H1 (cell line): ENCODE data around the gene ZNF317. TPM values are rescaled to one million over a fixed set of nuclear protein-coding genes. Genes with fewer than 3 reads are reported as not detected.

Source experiments
- CTCF ChIA-PET: fragments of 300-600 bp; sonication (Branson Sonifier 250); formaldehyde crosslinking; loops from one replicate; lab custom pipeline; 2021; ENCODE audit not compliant: partially characterized antibody; lab: Charles Lee
- POLR2A ChIA-PET: fragments of 300-600 bp; sonication (Branson Sonifier 250); formaldehyde crosslinking; loops from one replicate; lab custom pipeline; 2021; ENCODE audit warnings: inconsistent platforms; ENCODE audit not compliant: partially characterized antibody; lab: Charles Lee
- DNase-seq, 2 experiments: peaks; one replicate each; pipeline versions ENCODE4 v3.0.0 to v3.0.0-alpha.2; 2010 to 2022; ENCODE audit warnings: low spot score in 2 of 2, low read depth in 1 of 2, mixed read lengths in 1 of 2
- FAIRE-seq: peaks from 2 replicates; lab custom pipeline; 2011; peaks lifted over from hg19 to GRCh38; lab: Jason Lieb, UNC
- H2AFZ ChIP-seq: 2 replicates; pipeline ENCODE4 v1.8.1; 2012; ENCODE audit warnings: low read length, inconsistent platforms
- H2AK5ac ChIP-seq: 2 replicates; pipeline ENCODE4 v1.6.1; 2013; ENCODE audit warnings: low read depth, low read length
- H2BK120ac ChIP-seq: replicated peaks from 2 replicates; pipeline ENCODE3; 2013; ENCODE audit warnings: low read depth, low read length, inconsistent platforms
- H2BK12ac ChIP-seq: 2 replicates; pipeline ENCODE4 v1.6.1; 2013; ENCODE audit warnings: low read depth, low read length
- H2BK15ac ChIP-seq: 2 replicates; pipeline ENCODE4 v1.6.1; 2013; ENCODE audit warnings: low read length
- H2BK20ac ChIP-seq: 2 replicates; pipeline ENCODE4 v1.6.1; 2013; ENCODE audit warnings: low read length
- H2BK5ac ChIP-seq: 2 replicates; pipeline ENCODE4 v1.6.1; 2013; ENCODE audit warnings: low read depth, low read length
- H3K14ac ChIP-seq: 2 replicates; pipeline ENCODE4 v1.6.1; 2013; ENCODE audit warnings: inconsistent platforms; ENCODE audit not compliant: insufficient read length
- H3K18ac ChIP-seq: 2 replicates; pipeline ENCODE4 v1.6.1; 2013; ENCODE audit warnings: low read length; ENCODE audit errors: extremely low read depth
- H3K23ac ChIP-seq: 2 replicates; pipeline ENCODE4 v1.6.1; 2013; ENCODE audit warnings: inconsistent platforms; ENCODE audit not compliant: insufficient read length
- H3K23me2 ChIP-seq: 2 replicates; pipeline ENCODE4 v1.6.1; 2013; ENCODE audit warnings: low read depth, low read length
- H3K27ac ChIP-seq: 2 replicates; pipeline ENCODE4 v1.6.1; 2011; ENCODE audit warnings: low read depth, low read length, inconsistent platforms
- H3K27me3 ChIP-seq, 4 experiments: replicated peaks in 1 of 4; 1 replicate in 1 of 4; 2 replicates in 3 of 4; pipeline versions ENCODE4 v1.6.1 to v1.8.1; 2011 to 2013; ENCODE audit warnings: low read length in 3 of 4, mild to moderate bottlenecking in 3 of 4, inconsistent platforms in 2 of 4, mixed read lengths in 2 of 4, moderate library complexity in 1 of 4; ENCODE audit not compliant: control insufficient read depth in 3 of 4, insufficient read depth in 3 of 4; ENCODE audit errors: extremely low read depth in 1 of 4
- H3K36me3 ChIP-seq, 4 experiments: 2 replicates each; pipeline versions ENCODE4 v1.6.1 to v1.8.1; 2011 to 2013; ENCODE audit warnings: mild to moderate bottlenecking in 4 of 4, low read length in 3 of 4, moderate library complexity in 2 of 4, control low read depth in 1 of 4, inconsistent platforms in 1 of 4; ENCODE audit not compliant: insufficient read depth in 4 of 4, control insufficient read depth in 2 of 4
- H3K4ac ChIP-seq: replicated peaks from 2 replicates; pipeline ENCODE3; 2013; ENCODE audit warnings: low read length, low read depth, mixed read lengths, inconsistent platforms; ENCODE audit not compliant: insufficient read length
- H3K4me1 ChIP-seq, 4 experiments: replicated peaks in 1 of 4; 1 replicate in 1 of 4; 2 replicates in 3 of 4; pipeline versions ENCODE4 v1.6.1 to v1.8.1; 2011 to 2013; ENCODE audit warnings: low read length in 3 of 4, inconsistent platforms in 2 of 4, mixed read lengths in 1 of 4; ENCODE audit not compliant: insufficient read depth in 4 of 4, control insufficient read depth in 3 of 4
- H3K4me2 ChIP-seq, 2 experiments: 2 replicates each; pipeline versions ENCODE4 v1.6.1 to v1.8.1; 2011 to 2013; ENCODE audit warnings: low read depth in 2 of 2, low read length in 2 of 2, control low read depth in 1 of 2, inconsistent platforms in 1 of 2, mild to moderate bottlenecking in 1 of 2; ENCODE audit not compliant: insufficient read depth in 1 of 2
- H3K4me3 ChIP-seq, 4 experiments: fragments of 200-600, 300-600 bp in 1 of 4; sonication (generic), shearing (Covaris generic), sonication (Bioruptor Twin) in 1 of 4; 2 replicates each; pipeline versions ENCODE4 v1.5.1 to v1.8.1; 2011 to 2016; ENCODE audit warnings: low read length in 4 of 4, low read depth in 3 of 4, control low read depth in 2 of 4, inconsistent platforms in 2 of 4, mild to moderate bottlenecking in 2 of 4, mixed read lengths in 1 of 4, moderate library complexity in 1 of 4; ENCODE audit not compliant: insufficient read depth in 2 of 4; ENCODE audit errors: extremely low read depth in 1 of 4
- H3K56ac ChIP-seq: replicated peaks from 2 replicates; pipeline ENCODE3; 2013; ENCODE audit warnings: low read depth, mild to moderate bottlenecking, mixed read lengths, low read length, inconsistent platforms; ENCODE audit not compliant: insufficient read length
- H3K79me1 ChIP-seq: 2 replicates; pipeline ENCODE4 v1.6.1; 2013; ENCODE audit warnings: low read depth, low read length, control low read depth
- H3K79me2 ChIP-seq, 2 experiments: 2 replicates each; pipeline versions ENCODE4 v1.6.1 to v1.8.1; 2012 to 2013; ENCODE audit warnings: low read length in 2 of 2, mild to moderate bottlenecking in 2 of 2, inconsistent platforms in 1 of 2; ENCODE audit not compliant: insufficient read depth in 2 of 2, control insufficient read depth in 1 of 2
- H3K9ac ChIP-seq, 4 experiments: replicated peaks in 1 of 4; 1 replicate in 1 of 4; 2 replicates in 3 of 4; pipeline versions ENCODE4 v1.6.1 to v1.8.1; 2011 to 2013; ENCODE audit warnings: low read depth in 3 of 4, low read length in 3 of 4, control low read depth in 2 of 4, mild to moderate bottlenecking in 2 of 4, moderate library complexity in 2 of 4, inconsistent platforms in 1 of 4; ENCODE audit errors: extremely low read depth in 1 of 4
- H3K9me3 ChIP-seq, 2 experiments: 2 replicates each; pipeline versions ENCODE4 v1.6.1 to v1.8.1; 2012 to 2013; ENCODE audit warnings: mild to moderate bottlenecking in 2 of 2, moderate library complexity in 2 of 2, control low read depth in 1 of 2, inconsistent platforms in 1 of 2, low read depth in 1 of 2, low read length in 1 of 2, mixed read lengths in 1 of 2; ENCODE audit not compliant: insufficient read depth in 2 of 2
- H4K20me1 ChIP-seq, 2 experiments: replicated peaks in 1 of 2; 2 replicates each; pipeline versions ENCODE3 to v1.8.1; 2011 to 2013; ENCODE audit warnings: inconsistent platforms in 2 of 2, low read length in 2 of 2, mild to moderate bottlenecking in 1 of 2; ENCODE audit not compliant: insufficient read depth in 2 of 2, control insufficient read depth in 1 of 2
- H4K5ac ChIP-seq: 2 replicates; pipeline ENCODE4 v1.6.1; 2013; ENCODE audit warnings: low read length, low read depth, mixed read lengths, inconsistent platforms; ENCODE audit not compliant: insufficient read length
- H4K8ac ChIP-seq: 2 replicates; pipeline ENCODE4 v1.8.0; 2013; ENCODE audit warnings: mild to moderate bottlenecking, moderate library complexity, low read length, inconsistent platforms; ENCODE audit not compliant: insufficient read depth; ENCODE audit errors: extremely low read depth
- H4K91ac ChIP-seq: replicated peaks from 2 replicates; pipeline ENCODE3; 2013; ENCODE audit warnings: low read length, mixed read lengths, inconsistent platforms; ENCODE audit not compliant: insufficient read length
- EP300 ChIP-seq, 2 experiments: IDR thresholded peaks; 1 replicate in 1 of 2; 2 replicates in 1 of 2; pipeline ENCODE4 v1.6.1; 2011 to 2012; ENCODE audit warnings: low read depth in 2 of 2, low read length in 2 of 2, mild to moderate bottlenecking in 2 of 2, borderline replicate concordance in 1 of 2, inconsistent platforms in 1 of 2, moderate library complexity in 1 of 2
- JUN ChIP-seq: IDR thresholded peaks from 2 replicates; pipeline ENCODE4 v1.6.1; 2011; ENCODE audit warnings: low read depth, mild to moderate bottlenecking, improper control_type of control experiment, low read length
- TCF12 ChIP-seq: IDR thresholded peaks from 2 replicates; pipeline ENCODE4 v1.6.1; 2011; ENCODE audit warnings: low read depth, mild to moderate bottlenecking, low read length
- YY1 ChIP-seq: IDR thresholded peaks from 2 replicates; pipeline ENCODE4 v1.6.1; 2011; ENCODE audit warnings: low read depth, mild to moderate bottlenecking, low read length
- WGBS, 2 experiments: shearing (Covaris generic) in 1 of 2; methylation state at CpG; one replicate each; pipeline versions ENCODE4 v1.1.6 to v1.1.7; 2013 to 2015; ENCODE audit warnings: low lambda C conversion rate in 2 of 2, mixed read lengths in 2 of 2, inconsistent platforms in 1 of 2, low coverage in 1 of 2, missing lambda C conversion rate in 1 of 2; ENCODE audit not compliant: insufficient replicate concordance in 2 of 2, insufficient coverage in 1 of 2, insufficient read length in 1 of 2; ENCODE audit errors: extremely low coverage in 1 of 2, missing lambda C conversion rate in 1 of 2; 5-methylcytosine and 5-hydroxymethylcytosine counted together
- polyA plus RNA-seq, 7 experiments: library from polyadenylated mRNA; depleted of rRNA in 3 of 7; stranded (reverse) in 5 of 7; unstranded in 2 of 7; fragments of >200 nt in 5 of 7; fragments of 200-250 nt in 2 of 7; gene quantifications; 1 replicate in 5 of 7; 2 replicates in 1 of 7; 4 replicates in 1 of 7; pipeline versions ENCODE4 v1.2.1 to v1.2.3, GENCODE V29; 2011 to 2013; ENCODE audit warnings: missing spikeins in 2 of 7, mixed read lengths in 2 of 7
- total RNA-seq: library from RNA; stranded (reverse); fragmentation: NEBNext Ultra II Directional; extraction: Animal tissue kit (Norgen Biotek cat#: 25700); gene quantifications from 2 replicates; pipeline ENCODE4 v1.2.1, GENCODE V29; 2021
- TF ChIP-seq, protein P1 (sequence below), 3 experiments: IDR thresholded peaks; 1 replicate in 2 of 3; 2 replicates in 1 of 3; pipeline versions ENCODE4 v1.5.1 to v1.6.1; 2011; ENCODE audit warnings: low read length in 3 of 3, mild to moderate bottlenecking in 3 of 3, inconsistent platforms in 2 of 3, low read depth in 1 of 3, moderate library complexity in 1 of 3; ENCODE audit not compliant: insufficient read depth in 1 of 3; ENCODE audit errors: control extremely low read depth in 1 of 3
- TF ChIP-seq, protein P2 (sequence below): IDR thresholded peaks from 2 replicates; pipeline ENCODE4 v1.6.1; 2012; ENCODE audit warnings: inconsistent platforms
- TF ChIP-seq, protein P3 (sequence below): IDR thresholded peaks from 2 replicates; pipeline ENCODE4 v1.6.1; 2011; ENCODE audit warnings: low read depth, mild to moderate bottlenecking, low read length; ENCODE audit not compliant: insufficient read depth

ZNF317 gene
- total and polyA plus RNA-seq, 2 of the 8 experiments (the other 6 are each of a cell fraction or from before 2014, with no cell fraction given) = 22.6 to 41.5 TPM

DNA sequence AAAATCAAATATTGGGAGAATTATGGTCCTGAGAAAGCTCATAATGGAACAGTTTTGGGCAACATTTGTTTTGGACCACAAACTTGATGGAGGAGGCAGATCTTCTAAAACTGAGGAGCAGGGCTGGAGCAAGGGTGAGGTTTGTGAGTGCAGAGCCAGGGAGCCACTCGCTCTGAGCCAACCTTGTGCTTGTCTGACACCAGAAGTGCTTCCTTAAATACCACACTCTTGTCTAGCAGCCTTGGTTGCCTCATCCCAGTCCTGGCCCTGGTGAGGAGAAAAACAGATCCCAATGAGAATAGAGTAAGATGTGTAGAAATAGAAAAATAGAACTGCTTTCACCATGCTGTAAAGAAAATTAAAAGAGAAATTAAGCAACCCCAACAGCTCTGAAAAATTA, 6.7 kb downstream of the ZNF317 start:
- DNase-seq (no peak), FAIRE-seq (no peak)
- ChIA-PET POLR2A (interaction anchor here (0.7 kb wide), 1 partner anchor 33 kb away, joined by 3 read pairs; no protein-coding TSS in a partner anchor), CTCF (interaction anchor here (0.6 kb wide), 1 partner anchor 49 kb away, joined by 3 read pairs; no protein-coding TSS in a partner anchor)
- Histone ChIP-seq H3K4ac (no peak overlapping the region), H3K27ac (no peak overlapping the region), H3K9me3 (peaks cover 26 to 27% of the 10 kb centered on the region in 2 experiments), H3K18ac (no peak overlapping the region), H4K91ac (no peak overlapping the region), H3K4me2 (no peak overlapping the region), H2BK15ac (no peak overlapping the region), H2BK20ac (no peak overlapping the region), H3K23ac (no peak overlapping the region), H2AFZ (no peak overlapping the region), H3K9ac (no peak overlapping the region), H3K79me2 (peaks cover 73 to 99% of the 10 kb centered on the region in 2 experiments), H2AK5ac (no peak overlapping the region), H3K4me3 (no peak overlapping the region), H3K56ac (no peak overlapping the region), H3K36me3 (peaks cover 2 to 29% (median 9%) of the 10 kb centered on the region in 4 experiments; a peak in 4 of 8 replicates), H3K23me2 (no peaks in the 10 kb centered on the region), H3K4me1 (no peaks in the 10 kb centered on the region), H4K20me1 (peaks cover 0 to 8% of the 10 kb centered on the region in 2 experiments), H2BK5ac (no peak overlapping the region), H3K14ac (no peak overlapping the region), H4K5ac (no peak overlapping the region), H2BK120ac (no peak overlapping the region), H3K27me3 (no peaks in the 10 kb centered on the region), H2BK12ac (no peak overlapping the region), H3K79me1 (peaks cover 8% of the 10 kb centered on the region), H4K8ac (no peak overlapping the region)
- WGBS, 2 experiments = 91% methylated on average over 1 of the region's 1 CpG; no CpG with 5 or more reads in 1 of the 2 experiments
- TF ChIP-seq JUN (no peak), YY1 (no peak), EP300 (IDR thresholded peaks at IDR 0.05; ENCODE audit: borderline replicate concordance in 1 of 2, low read depth in 2 of 2, low read length in 2 of 2) (no peak), TCF12 (no peak)
- TF ChIP-seq, protein P1, sequence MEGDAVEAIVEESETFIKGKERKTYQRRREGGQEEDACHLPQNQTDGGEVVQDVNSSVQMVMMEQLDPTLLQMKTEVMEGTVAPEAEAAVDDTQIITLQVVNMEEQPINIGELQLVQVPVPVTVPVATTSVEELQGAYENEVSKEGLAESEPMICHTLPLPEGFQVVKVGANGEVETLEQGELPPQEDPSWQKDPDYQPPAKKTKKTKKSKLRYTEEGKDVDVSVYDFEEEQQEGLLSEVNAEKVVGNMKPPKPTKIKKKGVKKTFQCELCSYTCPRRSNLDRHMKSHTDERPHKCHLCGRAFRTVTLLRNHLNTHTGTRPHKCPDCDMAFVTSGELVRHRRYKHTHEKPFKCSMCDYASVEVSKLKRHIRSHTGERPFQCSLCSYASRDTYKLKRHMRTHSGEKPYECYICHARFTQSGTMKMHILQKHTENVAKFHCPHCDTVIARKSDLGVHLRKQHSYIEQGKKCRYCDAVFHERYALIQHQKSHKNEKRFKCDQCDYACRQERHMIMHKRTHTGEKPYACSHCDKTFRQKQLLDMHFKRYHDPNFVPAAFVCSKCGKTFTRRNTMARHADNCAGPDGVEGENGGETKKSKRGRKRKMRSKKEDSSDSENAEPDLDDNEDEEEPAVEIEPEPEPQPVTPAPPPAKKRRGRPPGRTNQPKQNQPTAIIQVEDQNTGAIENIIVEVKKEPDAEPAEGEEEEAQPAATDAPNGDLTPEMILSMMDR (IDR thresholded peaks at IDR 0.05; ENCODE audit: control extremely low read depth in 1 of 3, insufficient read depth in 1 of 3, low read depth in 1 of 3, low read length in 3 of 3) = no peak
- TF ChIP-seq, protein P2, sequence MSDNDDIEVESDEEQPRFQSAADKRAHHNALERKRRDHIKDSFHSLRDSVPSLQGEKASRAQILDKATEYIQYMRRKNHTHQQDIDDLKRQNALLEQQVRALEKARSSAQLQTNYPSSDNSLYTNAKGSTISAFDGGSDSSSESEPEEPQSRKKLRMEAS = no peak
- TF ChIP-seq, protein P3, sequence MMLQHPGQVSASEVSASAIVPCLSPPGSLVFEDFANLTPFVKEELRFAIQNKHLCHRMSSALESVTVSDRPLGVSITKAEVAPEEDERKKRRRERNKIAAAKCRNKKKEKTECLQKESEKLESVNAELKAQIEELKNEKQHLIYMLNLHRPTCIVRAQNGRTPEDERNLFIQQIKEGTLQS = no peak
